HepG2 (cell line): ENCODE measurements around the gene MED10. TPM values are rescaled to one million over a fixed set of nuclear protein-coding genes. Genes with fewer than 3 reads are reported as not detected.

Source experiments
- ATAC-seq: fragments of 200-7000 bp; cut with Tn5 transposase; 3 replicates; pipeline ENCODE4 v1.9.1; 2020; ENCODE audit warnings: mild to moderate bottlenecking, moderate library complexity
- BruUV-seq: library from RNA; stranded (reverse); fragments of 400-500 nt; replicated peaks from 2 replicates; lab custom pipeline; 2021; lab: Mats Ljungman, UMichigan
- CTCF ChIA-PET: fragments of 300-600 bp; formaldehyde crosslinking; extraction: SDS; loops from one replicate; lab custom pipeline; 2021; ENCODE audit warnings: low total read pairs, inconsistent platforms, low intra/inter-chr PET ratio; lab: Yijun Ruan, JAX
- POLR2A ChIA-PET: fragments of 350-600 bp; sonication (Branson Sonifier 250); formaldehyde crosslinking; loops from one replicate; lab custom pipeline; 2020; ENCODE audit warnings: antibody characterized with exemption, inconsistent platforms; lab: Yijun Ruan, JAX
- DNase-seq: peaks from one replicate; pipeline ENCODE4 v3.0.0-alpha.2; 2015; ENCODE audit warnings: low spot score
- FAIRE-seq: peaks from 3 replicates; lab custom pipeline; 2011; peaks lifted over from hg19 to GRCh38; lab: Jason Lieb, UNC
- H2AFZ ChIP-seq: one replicate; pipeline ENCODE4 v1.6.1; 2011; ENCODE audit warnings: low read length, inconsistent platforms
- H3K27ac ChIP-seq: fragments of 300-600 bp; 3 replicates; pipeline ENCODE4 v1.8.0; 2011; ENCODE audit warnings: mixed run types, mild to moderate bottlenecking, mixed read lengths, low read length, inconsistent platforms; ENCODE audit not compliant: insufficient read depth; ENCODE audit errors: extremely low read length
- H3K27me3 ChIP-seq, 2 experiments: fragments of 200-600 bp in 1 of 2; 2 replicates in 1 of 2; 3 replicates in 1 of 2; pipeline versions ENCODE4 v1.6.0 to v1.8.0; 2011; ENCODE audit warnings: low read length in 2 of 2, mild to moderate bottlenecking in 2 of 2, moderate library complexity in 2 of 2, inconsistent platforms in 1 of 2; ENCODE audit not compliant: insufficient read depth in 2 of 2, control insufficient read depth in 1 of 2
- H3K36me3 ChIP-seq, 2 experiments: fragments of 200-600 bp in 1 of 2; replicated peaks in 1 of 2; 2 replicates in 1 of 2; 3 replicates in 1 of 2; pipeline versions ENCODE4 v1.5.1 to v1.8.0; 2011; ENCODE audit warnings: low read length in 2 of 2, inconsistent platforms in 1 of 2; ENCODE audit not compliant: insufficient read depth in 2 of 2, control insufficient read depth in 1 of 2
- H3K4me1 ChIP-seq: 2 replicates; pipeline ENCODE4 v1.5.1; 2012; ENCODE audit warnings: low read length, inconsistent platforms; ENCODE audit not compliant: insufficient read depth
- H3K4me2 ChIP-seq: 2 replicates; pipeline ENCODE4 v1.6.0; 2011; ENCODE audit warnings: low read depth, low read length, inconsistent platforms
- H3K4me3 ChIP-seq, 3 experiments: fragments of 200-600 bp in 1 of 3; sonication (generic), shearing (Covaris generic) in 1 of 3; replicated peaks in 1 of 3; 2 replicates each; pipeline ENCODE4 v1.5.1; 2011 to 2016; ENCODE audit warnings: low read length in 3 of 3, inconsistent platforms in 2 of 3, low read depth in 2 of 3, mild to moderate bottlenecking in 2 of 3, control low read depth in 1 of 3, mixed read lengths in 1 of 3; ENCODE audit not compliant: insufficient read depth in 1 of 3
- H3K79me2 ChIP-seq: one replicate; pipeline ENCODE4 v1.6.1; 2011; ENCODE audit warnings: low read length, inconsistent platforms; ENCODE audit not compliant: insufficient read depth
- H3K9ac ChIP-seq: 2 replicates; pipeline ENCODE4 v1.6.0; 2011; ENCODE audit warnings: mild to moderate bottlenecking, low read depth, low read length, inconsistent platforms; ENCODE audit not compliant: insufficient read depth
- H3K9me3 ChIP-seq: 2 replicates; pipeline ENCODE4 v1.5.1; 2012; ENCODE audit warnings: mild to moderate bottlenecking, low read length
- H4K20me1 ChIP-seq: 2 replicates; pipeline ENCODE4 v1.6.0; 2011; ENCODE audit warnings: inconsistent platforms, mild to moderate bottlenecking, low read length, moderate library complexity; ENCODE audit not compliant: insufficient read depth
- CBX1 ChIP-seq: IDR thresholded peaks from one replicate; pipeline ENCODE4 v1.6.1; 2016; ENCODE audit warnings: antibody characterized with exemption, low read depth
- CHD4 ChIP-seq: fragments of 200-600 bp; sonication (generic); IDR thresholded peaks from 2 replicates; pipeline ENCODE4 v1.7.0; 2017; ENCODE audit warnings: mild to moderate bottlenecking, low read length, borderline replicate concordance
- FUBP1 ChIP-seq: sonication (generic); formaldehyde crosslinking; IDR thresholded peaks from 2 replicates; pipeline ENCODE4 v1.5.1; 2020; ENCODE audit warnings: missing genetic modification reagents, mild to moderate bottlenecking, borderline replicate concordance
- GRHL1 ChIP-seq: sonication (generic); formaldehyde crosslinking; conservative IDR thresholded peaks from 2 replicates; pipeline ENCODE4 v1.8.0; 2022; ENCODE audit warnings: missing genetic modification reagents
- HES4 ChIP-seq: sonication (generic); formaldehyde crosslinking; IDR thresholded peaks from 2 replicates; pipeline ENCODE4 v1.9.0; 2021; ENCODE audit warnings: mild to moderate bottlenecking, missing genetic modification reagents, borderline replicate concordance
- LBX2 ChIP-seq: sonication (generic); formaldehyde crosslinking; IDR thresholded peaks from 2 replicates; pipeline ENCODE4 v1.5.0; 2020; ENCODE audit warnings: missing genetic modification reagents, mild to moderate bottlenecking, borderline replicate concordance
- MXD3 ChIP-seq: IDR thresholded peaks from 2 replicates; pipeline ENCODE4 v1.6.1; 2016; ENCODE audit warnings: mild to moderate bottlenecking, missing biosample characterization, missing genetic modification reagents
- NBN ChIP-seq: fragments of 450-650 bp; conservative IDR thresholded peaks from 2 replicates; pipeline ENCODE4 v1.6.1; 2017
- NR2F2 ChIP-seq: IDR thresholded peaks from 2 replicates; pipeline ENCODE4 v1.6.1; 2012; ENCODE audit warnings: low read depth, inconsistent platforms, borderline replicate concordance
- SNAPC5 ChIP-seq: sonication (generic); formaldehyde crosslinking; IDR thresholded peaks from 2 replicates; pipeline ENCODE4 v1.8.1; 2023; ENCODE audit warnings: mild to moderate bottlenecking, missing genetic modification reagents, borderline replicate concordance
- TEAD3 ChIP-seq: optimal IDR thresholded peaks from 2 replicates; pipeline ENCODE3; 2016; ENCODE audit warnings: borderline replicate concordance
- TRIM24 ChIP-seq: sonication (generic); formaldehyde crosslinking; IDR thresholded peaks from 2 replicates; pipeline ENCODE4 v1.8.0; 2022; ENCODE audit warnings: mild to moderate bottlenecking, missing genetic modification reagents
- ZNF451 ChIP-seq: sonication (generic); formaldehyde crosslinking; IDR thresholded peaks from 2 replicates; pipeline ENCODE4 v1.5.0; 2020; ENCODE audit warnings: mild to moderate bottlenecking, missing genetic modification reagents
- WGBS: methylation state at CpG from one replicate; pipeline ENCODE4 v1.1.6; 2017; ENCODE audit warnings: low lambda C conversion rate; 5-methylcytosine and 5-hydroxymethylcytosine counted together
- in situ Hi-C: cut with HindIII; loops from 2 replicates; pipeline ENCODE4 v1.10.0; 2017; ENCODE audit warnings: low pct_unique_long_range_greater_than_20kb; ENCODE audit not compliant: extremely low pct_ligation_motif_present
- intact Hi-C: fragments of 100-400 bp; cut with micrococcal nuclease; formaldehyde crosslinking; loops from one replicate; pipeline ENCODE4 v1.10.0; 2022; ENCODE audit not compliant: unreplicated experiment
- polyA plus RNA-seq, 8 experiments: library from polyadenylated mRNA; depleted of rRNA in 3 of 8; stranded (reverse) in 7 of 8; unstranded in 1 of 8; fragments of >200 nt; fragmentation: Illumina TruSeq in 4 of 8; extraction: Trizol in 4 of 8; gene quantifications; 2 replicates each; pipeline versions ENCODE4 v1.2.1 to v1.2.3, GENCODE V29; 2011 to 2016; ENCODE audit warnings: low read depth in 4 of 8, missing spikeins in 1 of 8, mixed read lengths in 1 of 8; ENCODE audit not compliant: insufficient read depth in 1 of 8
- total RNA-seq, 5 experiments: library from RNA; depleted of rRNA; stranded (reverse); fragments of >200 nt; fragmentation: Illumina TruSeq; extraction: Trizol; gene quantifications; 2 replicates each; pipeline ENCODE4 v1.2.3, GENCODE V29; 2016; ENCODE audit warnings: low read depth in 1 of 5

The MED10 gene
- total and polyA plus RNA-seq, 2 of the 13 experiments (the other 11 are each of a cell fraction or from before 2014, with no cell fraction given), result 11.2 to 23.7 TPM

- TF ChIP-seq LBX2 (CRISPR knock-in tag), result no peak
- TF ChIP-seq ZNF451 (CRISPR knock-in tag), result no peak
- no peak for TF ChIP-seq MXD3 (CRISPR knock-in tag)
- TF ChIP-seq, all 625 proteins: peak for 0
These were observed 29.0 kb downstream of the MED10 start (continued) for GRCh38 chr5:6349387-6349786.

- Histone ChIP-seq H3K9me3 (no peaks in the 10 kb centered on the region), H3K27ac (no peak overlapping the region), H3K4me3 (no peak overlapping the region), H4K20me1 (no peaks in the 10 kb centered on the region), H3K4me2 (no peak overlapping the region), H2AFZ (no peak overlapping the region), H3K9ac (no peak overlapping the region), H3K36me3 (no peaks in the 10 kb centered on the region), H3K4me1 (no peaks in the 10 kb centered on the region), H3K79me2 (no peaks in the 10 kb centered on the region), H3K27me3 (peaks cover 0 to 7% of the 10 kb centered on the region in 2 experiments; a peak in 4 of 5 replicates)
- CTCF ChIA-PET, result no interaction called here
- intact Hi-C loops, result no loop called here
- no peak for DNase-seq
- POLR2A ChIA-PET, result no interaction called here
- no TSS peak for BruUV-seq
- TF ChIP-seq FUBP1 (CRISPR knock-in tag) (no peak), TEAD3 (CRISPR knock-in tag) (no peak), NR2F2 (no peak), NBN (no peak), CBX1 (no peak), GRHL1 (no peak), CHD4 (no peak), HES4 (CRISPR knock-in tag) (no peak), SNAPC5 (CRISPR knock-in tag) (no peak), TRIM24 (CRISPR knock-in tag) (no peak)
- FAIRE-seq, result no peak
- no peak for ATAC-seq
- in situ Hi-C loops, result no loop called here
- WGBS, result 74% methylated on average over 9 of the region's 15 CpGs
These were observed 29.8 kb downstream of the MED10 start for GRCh38 chr5:6348476-6349000.
